GM19099 (cell line): Measurements from ENCODE around the gene TRAPPC3L.

ENCODE experiments used
- POLR2A ChIP-seq: IDR thresholded peaks from 3 replicates; pipeline ENCODE4 v1.6.1; 2011; ENCODE audit warnings: low read depth; ENCODE audit not compliant: insufficient read length; ENCODE audit errors: extremely low read depth

TRAPPC3L gene

DNA sequence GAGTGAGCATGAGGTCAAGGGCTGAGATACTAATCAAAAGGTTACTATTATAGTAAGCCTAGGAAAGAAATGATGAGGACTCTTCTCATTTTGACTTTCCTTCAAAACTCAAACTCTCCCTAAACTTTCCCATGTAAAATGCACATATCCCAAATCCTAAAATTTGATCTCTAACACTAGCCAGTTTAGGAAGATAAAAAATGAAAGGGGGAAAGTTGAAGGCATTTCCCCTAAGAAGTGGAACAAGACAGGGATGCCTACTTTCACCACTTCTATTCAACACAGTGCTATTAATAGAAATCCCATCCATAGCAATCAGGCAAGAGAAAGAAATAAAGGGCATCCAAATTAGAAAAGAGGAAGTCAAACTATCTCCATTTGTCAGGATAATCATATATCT lies 37.0 kb downstream of the TRAPPC3L start:
- no peak for TF ChIP-seq POLR2A

DNA sequence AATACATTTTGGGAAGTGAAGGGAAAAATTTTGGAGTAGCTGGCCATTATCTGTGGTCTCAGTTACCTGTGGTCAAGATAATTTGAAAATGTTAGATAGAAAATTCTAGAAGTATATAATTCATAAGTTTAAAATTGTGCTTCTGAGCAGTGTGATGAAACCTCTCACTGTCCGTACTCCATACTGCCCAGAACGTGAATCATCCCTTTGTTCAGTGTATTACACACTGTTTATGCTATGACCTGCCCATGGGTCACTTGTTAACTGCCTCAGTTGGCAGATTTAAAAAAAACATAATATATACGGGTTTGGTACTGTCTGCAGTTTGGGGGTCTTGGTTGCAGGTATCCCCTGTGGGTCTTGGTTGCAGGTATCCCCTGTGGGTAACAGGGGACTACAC lies 38.2 kb downstream of the TRAPPC3L start:
- no peak for TF ChIP-seq POLR2A

DNA sequence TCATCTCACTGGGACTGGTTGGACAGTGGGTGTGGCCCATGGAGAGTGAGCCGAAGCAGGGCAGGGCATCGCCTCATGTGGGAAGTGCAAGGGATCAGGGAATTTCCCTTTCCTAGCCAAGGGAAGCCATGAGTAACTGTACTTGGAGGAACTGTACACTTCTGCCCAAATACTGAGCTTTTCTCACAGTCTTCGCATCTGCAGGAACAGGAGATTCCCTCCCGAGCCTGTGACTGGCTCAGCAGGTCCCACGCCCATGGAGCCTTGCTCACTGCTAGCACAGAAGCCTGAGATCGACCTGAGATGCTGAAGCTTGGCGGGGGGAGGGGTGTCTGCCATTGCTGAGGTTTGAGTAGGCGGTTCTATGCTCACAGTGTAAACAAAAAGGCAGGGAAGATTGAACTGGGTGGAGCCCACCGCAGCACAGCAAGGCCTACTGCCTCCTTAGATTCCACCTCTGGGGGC lies 44.5 kb downstream of the TRAPPC3L start:
- no peak for TF ChIP-seq POLR2A

DNA sequence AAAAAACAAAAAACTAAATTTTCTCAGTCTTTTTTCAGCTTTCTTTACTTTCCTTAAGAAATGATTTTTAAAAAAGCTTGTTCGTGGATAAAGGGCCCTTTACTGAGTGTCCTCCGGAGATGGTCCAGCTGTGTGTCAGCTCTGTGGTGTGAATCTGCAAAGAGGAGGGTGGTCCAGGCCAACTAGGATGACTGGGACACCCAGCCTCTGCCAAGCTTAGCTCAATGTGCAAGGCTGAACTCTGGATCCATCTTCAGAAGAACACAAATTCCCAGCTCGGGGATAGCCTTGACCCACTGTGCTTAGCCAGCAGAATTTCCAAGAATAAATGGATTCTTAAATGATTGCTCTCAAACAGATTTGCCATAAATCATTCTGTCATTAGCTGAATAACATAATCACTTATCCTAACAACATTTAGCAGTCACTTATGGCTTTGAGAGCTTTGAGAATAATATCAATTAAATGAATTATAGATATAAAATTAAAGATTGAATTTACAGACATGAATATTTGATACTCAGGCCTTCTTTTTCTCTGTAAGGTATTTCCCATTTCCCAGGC lies 48.3 kb downstream of the TRAPPC3L start:
- TF ChIP-seq POLR2A = no peak

DNA sequence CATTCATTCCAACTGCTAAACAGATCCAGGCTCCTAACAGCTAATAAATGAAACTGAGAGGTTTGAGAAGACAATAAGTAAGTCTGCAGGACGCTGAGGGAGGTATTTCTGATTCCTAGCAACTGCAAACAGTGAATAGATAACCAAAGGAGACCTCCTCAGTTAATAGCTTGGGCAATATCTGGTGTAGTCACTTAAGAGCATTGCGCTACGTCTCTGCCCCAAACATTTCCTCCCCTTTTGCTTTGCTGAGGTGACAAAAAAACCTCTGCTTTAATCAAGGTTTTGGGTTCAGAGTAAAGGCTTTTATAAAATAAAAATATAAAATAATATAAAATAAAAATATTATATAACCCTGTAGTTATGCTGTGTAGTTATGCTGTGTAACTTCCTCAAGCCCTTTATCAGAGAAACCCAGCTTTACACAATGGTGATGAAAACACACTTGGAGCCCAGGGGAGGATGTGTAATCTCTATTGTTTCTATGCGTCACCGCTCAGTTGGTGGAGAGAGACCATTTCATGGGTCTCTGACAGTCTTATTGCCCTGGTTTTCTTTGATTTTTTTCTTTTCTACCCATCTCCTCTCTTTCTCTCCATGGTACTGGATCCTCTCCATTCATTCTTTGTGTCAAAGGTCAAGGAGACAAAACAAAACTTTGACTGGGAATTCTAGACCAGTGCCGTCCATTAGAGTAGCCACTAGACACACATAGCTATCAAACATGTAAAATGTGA lies 53.0 kb downstream of the TRAPPC3L start:
- no peak for TF ChIP-seq POLR2A

DNA sequence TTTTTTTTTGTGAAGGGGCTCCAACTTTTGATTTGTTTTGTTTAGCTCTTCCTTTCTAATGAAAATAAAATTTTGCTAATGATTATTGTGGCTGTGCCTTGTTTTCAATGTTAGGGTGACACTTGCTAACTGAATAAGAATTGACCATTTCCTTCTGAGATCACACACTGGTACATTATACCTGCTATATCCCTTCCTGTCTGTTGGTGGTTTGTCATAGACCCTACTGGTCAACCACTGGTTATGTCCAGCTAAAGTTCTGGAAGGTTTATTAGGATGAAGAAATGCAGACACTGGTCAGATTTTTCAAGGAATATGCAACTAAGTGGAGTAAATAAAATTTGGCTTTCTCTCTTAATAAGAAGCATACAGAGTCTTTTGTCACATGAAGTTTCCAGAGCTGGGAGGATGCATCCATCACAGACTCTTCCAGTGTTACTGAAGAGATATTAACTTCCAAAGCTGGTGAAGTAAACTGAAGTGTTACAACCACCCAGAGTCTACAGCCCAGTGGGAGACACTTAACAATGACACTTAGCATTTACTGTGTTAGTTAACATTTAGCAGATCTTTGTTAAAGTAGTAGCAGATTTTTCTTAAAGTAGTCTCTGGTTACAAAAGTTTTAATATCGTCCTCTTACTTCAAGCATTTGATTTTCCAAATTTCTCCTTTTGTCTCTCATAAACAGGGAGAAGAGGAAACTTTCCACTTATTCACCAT lies 53.7 kb downstream of the TRAPPC3L start:
- no peak for TF ChIP-seq POLR2A

DNA sequence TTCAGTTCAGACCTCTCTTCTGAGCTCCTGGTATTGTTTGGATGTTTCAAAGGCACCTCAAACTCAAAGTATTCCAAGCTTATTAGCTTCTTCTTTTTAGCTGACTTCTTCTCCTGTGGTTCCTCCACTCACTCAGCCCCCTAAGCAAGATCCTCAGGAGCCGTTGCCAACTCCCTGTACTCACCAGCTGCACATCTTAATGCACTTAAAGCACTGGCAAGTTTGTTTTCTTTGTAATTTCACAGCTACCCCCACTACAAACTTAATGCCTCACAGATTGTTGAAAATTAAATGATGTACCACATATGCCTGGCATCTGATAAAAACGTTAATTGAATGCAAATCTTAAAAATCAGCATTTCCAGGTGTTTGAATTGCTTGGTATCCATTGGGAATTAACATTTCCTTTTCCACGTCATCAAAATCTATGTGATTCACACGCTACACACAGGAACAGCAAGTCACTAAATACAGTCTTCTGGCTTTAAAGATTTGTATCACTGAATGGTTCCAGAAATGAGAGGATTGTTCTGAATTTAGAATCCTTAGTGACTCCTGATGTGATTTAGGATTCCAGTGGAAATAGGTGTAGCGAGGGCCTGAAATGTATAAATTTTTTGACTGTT lies 59.8 kb downstream of the TRAPPC3L start:
- TF ChIP-seq POLR2A = no peak

DNA sequence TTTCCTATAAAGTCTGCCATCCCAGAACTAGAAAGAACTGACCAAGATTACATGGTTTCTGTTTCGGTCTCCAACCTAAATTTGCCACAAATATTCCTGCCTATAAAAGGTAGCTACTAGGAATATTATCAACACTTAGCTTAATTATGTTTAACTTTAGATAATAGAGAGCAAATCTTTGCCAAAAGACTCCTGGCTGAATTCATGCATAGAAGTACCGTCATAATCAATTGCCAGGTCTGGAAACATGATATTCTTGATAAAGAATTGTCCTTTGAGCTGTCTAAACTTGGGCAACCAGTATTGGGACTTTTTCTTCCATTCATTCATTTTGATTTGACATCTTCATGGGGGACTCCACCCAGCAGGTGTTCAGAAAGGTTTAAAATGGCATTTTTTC lies 61.9 kb downstream of the TRAPPC3L start:
- TF ChIP-seq POLR2A = no peak

DNA sequence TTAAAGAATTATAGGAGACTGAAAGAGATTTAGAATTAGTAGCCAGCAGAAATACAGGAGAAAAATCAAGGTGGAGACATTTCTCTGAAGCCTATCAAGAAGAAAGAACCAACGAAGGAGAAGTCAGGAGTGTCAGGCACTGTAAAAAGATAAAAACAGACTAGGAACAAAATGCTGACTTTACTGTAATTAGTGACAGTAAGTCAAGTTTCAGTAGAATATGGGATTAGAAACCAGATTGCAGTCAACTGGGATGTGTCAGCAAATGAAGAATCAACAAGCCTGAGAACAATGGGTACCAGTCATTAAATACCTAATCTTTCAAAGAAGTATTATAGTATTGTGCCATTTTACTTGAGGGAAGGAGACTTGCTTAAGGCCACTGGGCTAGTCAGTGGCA lies 62.7 kb downstream of the TRAPPC3L start:
- no peak for TF ChIP-seq POLR2A

DNA sequence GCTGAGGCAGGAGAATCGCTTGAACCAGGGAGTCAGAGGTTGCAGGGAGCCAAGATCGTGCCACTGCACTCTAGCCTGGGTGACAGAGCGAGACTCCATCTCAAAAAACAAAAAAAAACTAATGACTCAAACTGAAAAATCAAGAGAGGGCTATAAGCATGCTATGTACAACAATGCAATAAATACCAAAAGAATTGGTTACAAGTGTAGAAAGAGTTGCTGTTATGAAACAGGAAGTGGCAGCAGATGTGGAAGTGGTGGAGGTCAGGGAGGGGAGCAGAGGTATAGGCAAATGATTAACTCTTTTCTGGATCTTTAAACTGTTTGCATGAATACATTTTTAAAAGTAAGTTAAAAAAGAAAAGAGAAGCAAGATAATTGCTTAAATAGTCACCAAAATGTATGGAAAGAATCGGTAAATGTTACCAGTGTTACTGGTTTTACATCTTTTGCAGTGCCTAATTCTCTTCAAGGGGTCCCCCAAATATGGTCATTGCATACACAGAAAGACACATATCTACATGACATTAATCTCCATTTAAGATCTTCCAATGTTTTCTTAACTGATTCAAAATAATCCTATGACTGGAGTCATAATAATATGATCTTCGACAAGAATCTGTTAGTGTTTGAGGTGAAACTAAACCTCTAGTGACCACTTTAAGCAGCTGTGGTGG lies 69.3 kb downstream of the TRAPPC3L start:
- no peak for TF ChIP-seq POLR2A

DNA sequence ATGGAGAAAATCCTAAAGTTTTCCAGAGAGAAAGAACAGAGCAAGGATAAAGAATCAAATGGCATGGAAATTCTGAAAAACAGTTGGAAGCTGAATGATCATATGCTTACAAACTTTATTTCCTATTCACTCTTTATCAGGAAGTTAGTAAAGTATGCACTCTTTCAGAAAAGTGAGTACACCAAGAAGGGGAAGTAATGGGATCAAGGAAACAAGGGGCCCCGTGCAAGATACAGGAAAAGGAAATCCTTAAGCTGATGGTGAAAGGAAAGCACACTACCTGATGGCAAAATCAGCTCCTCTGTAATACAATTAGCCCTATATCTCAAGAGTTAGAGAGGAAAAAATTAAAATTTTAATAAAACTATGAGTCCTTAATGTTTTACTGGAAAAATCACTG lies 70.3 kb downstream of the TRAPPC3L start:
- TF ChIP-seq POLR2A = no peak

DNA sequence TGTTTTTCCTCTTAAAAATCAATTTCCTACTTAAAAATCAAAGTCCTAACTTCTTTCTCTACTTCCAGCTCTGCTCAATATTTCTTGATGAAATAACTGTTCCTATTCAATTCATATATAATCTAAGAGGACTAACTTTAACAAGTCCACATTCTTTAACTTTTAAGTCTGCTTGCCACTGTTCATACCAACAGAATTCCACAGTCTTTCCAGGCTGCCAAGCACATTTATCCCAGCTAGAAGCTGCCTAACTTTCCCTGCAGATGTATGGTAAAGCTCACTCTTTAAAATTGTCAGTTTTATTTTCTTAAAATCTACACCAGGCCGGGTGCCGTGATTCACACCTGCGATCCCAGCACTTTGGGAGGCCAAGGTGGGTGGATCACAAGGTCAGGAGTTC lies 72.8 kb downstream of the TRAPPC3L start:
- no peak for TF ChIP-seq POLR2A

DNA sequence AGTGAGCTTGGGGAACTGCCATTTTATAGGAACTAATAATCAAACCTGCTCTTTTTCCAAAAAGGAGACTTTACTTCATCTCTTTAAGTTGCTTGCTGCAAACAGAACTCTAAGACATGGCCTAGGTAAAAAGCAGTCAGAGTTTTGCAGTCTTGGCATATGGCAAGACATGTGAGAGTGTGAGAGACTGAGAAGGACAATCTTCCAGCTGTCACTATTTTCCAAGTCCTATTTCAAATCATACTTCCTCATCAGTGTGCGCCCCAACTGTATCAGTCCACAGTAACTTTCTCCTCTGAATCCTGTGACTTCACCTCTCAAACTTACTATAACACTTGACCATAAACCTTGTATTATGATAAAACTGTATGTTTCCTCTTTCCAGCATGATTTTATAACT lies 74.0 kb downstream of the TRAPPC3L start:
- TF ChIP-seq POLR2A = no peak

DNA sequence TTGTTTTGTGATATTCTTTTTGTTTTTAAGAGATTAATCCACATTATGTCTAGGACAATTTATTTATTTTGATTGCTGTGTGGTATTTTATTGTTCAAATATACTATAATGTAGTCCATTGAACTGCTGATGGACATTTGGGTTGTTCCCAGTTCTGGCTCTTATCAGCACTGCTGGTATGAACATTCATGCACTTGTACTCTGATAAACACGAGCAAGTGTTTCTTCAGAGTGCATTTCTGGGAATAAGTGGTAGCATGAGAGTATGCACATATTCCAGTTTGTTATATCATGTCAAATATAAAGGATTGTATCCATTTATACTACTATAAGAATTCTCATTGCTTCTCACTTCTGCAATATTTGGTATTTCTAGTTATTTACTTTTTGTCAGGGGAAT lies 77.2 kb downstream of the TRAPPC3L start:
- TF ChIP-seq POLR2A = no peak

DNA sequence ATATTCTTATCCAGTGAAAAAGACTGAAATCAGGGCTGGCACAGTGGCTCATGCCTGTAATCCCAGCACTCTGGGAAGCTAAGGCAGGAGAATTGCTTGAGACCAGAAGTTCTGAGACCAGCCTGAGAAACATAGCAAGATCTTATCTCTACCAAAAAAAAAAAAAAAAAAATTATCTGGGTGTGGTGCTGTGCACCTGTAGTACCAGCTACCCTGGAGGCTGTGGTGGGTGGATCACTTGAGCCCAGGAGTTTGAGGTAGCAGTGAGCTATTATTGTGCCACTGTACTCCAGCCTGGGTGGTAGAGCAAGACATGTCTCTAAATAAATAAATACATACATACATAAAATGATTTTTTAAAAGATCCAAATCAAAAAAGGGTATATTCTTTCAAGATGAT lies 78.0 kb downstream of the TRAPPC3L start:
- no peak for TF ChIP-seq POLR2A
